Astrocyte of the hippocampus (primary cell): ENCODE results near the gene DCP1B.
A peak's percentile ranks its signal among the peaks of the same experiment; 100 is the strongest.

Experiments used
- DNase-seq: peaks from one replicate; pipeline ENCODE4 v3.0.0; 2011; ENCODE audit warnings: low read depth, low spot score

The DCP1B gene

GRCh38 chr12:1920971-1921370 lies 83.3 kb downstream of the DCP1B start:
- DNase-seq: no peak

- DNase-seq: no peak
Measured at GRCh38 chr12:1920436-1920835, 83.8 kb downstream of the DCP1B start.

- DNase-seq: no peak
Measured at GRCh38 chr12:1919763-1920162, 84.5 kb downstream of the DCP1B start.

GRCh38 chr12:1919284-1919683 lies 85.0 kb downstream of the DCP1B start:
- DNase-seq: no peak

GRCh38 chr12:1918884-1919236 lies 85.4 kb downstream of the DCP1B start:
- no peak for DNase-seq

GRCh38 chr12:1918081-1918883 lies 86.0 kb downstream of the DCP1B start, which contains the start of gene CACNA2D4:
Gene CACNA2D4 (minus strand): TSS chr12:1918652. CDS start chr12:1918473, 179 bp downstream.
- DNase-seq: no peak

GRCh38 chr12:1917172-1918070 lies 86.8 kb downstream of the DCP1B start:
- no peak for DNase-seq

- DNase-seq: no peak
Measured at GRCh38 chr12:1916371-1917171, 87.7 kb downstream of the DCP1B start.

- no peak for DNase-seq
Measured at GRCh38 chr12:1915082-1915968, 88.9 kb downstream of the DCP1B start.

- DNase-seq: no peak
Measured at GRCh38 chr12:1914114-1914911, 89.9 kb downstream of the DCP1B start.

- no peak for DNase-seq
Measured at GRCh38 chr12:1913377-1914113, 90.7 kb downstream of the DCP1B start.

- peak; percentile 24 for DNase-seq
Measured at GRCh38 chr12:1912580-1913376, 91.5 kb downstream of the DCP1B start.

GRCh38 chr12:1911598-1912575 lies 92.4 kb downstream of the DCP1B start:
- no peak for DNase-seq

- no peak for DNase-seq
Measured at GRCh38 chr12:1910468-1910867, 93.8 kb downstream of the DCP1B start.

- DNase-seq: no peak
Measured at GRCh38 chr12:1908758-1909157, 95.5 kb downstream of the DCP1B start.

- no peak for DNase-seq
Measured at GRCh38 chr12:1907652-1908611, 96.3 kb downstream of the DCP1B start.
